ENCODE results near the gene WBP11.

WBP11 gene

DNA sequence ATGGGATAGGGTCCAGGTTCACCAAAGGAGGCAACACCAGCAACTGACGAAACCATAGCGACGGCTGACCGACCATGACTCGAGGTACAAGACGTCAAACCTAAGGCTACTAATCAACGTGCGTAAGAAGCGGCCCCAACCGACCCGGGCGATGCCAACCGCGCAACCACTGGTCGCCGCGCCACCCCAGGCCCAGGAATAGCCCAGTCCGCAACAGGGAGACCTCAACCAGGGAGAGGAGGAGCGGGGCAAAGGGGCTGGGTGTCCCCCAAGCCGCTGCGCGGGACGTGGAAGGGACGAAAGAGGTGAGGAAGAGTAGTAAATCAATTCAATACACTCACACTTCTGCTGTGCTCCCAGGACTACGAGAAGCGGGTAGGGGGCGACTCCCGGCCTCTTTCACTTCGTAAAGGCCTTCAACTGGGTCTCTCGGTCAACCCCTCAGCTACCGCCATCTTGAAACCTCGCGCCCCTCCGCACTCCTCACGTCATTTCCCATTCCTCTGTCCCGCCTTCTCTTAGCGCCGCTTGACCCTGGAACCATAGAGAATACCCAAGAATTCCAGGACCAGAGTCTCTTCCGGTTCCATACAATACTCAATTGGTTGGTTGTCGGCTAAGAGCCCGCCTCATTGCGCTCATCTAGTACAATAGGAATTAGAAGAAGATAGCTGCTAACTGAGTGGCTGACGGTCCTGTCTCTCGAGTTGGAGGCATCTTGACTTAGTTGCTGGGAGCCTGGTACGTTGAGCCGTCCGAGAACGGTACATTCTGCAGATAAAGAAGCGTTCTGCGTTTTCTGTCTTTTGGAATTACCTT is at the start of gene WBP11, which contains the start of gene C12orf60:
TSS of gene WBP11 (minus strand) at position 468 of the 819 bp plus-strand sequence. CDS start 2,095 bp downstream, outside the sequence.
TSS of gene C12orf60 (plus strand) at position 660 of the 819 bp plus-strand sequence. CDS start 19,266 bp downstream, outside the sequence.
- DNase-seq: peak; percentile 99

DNA sequence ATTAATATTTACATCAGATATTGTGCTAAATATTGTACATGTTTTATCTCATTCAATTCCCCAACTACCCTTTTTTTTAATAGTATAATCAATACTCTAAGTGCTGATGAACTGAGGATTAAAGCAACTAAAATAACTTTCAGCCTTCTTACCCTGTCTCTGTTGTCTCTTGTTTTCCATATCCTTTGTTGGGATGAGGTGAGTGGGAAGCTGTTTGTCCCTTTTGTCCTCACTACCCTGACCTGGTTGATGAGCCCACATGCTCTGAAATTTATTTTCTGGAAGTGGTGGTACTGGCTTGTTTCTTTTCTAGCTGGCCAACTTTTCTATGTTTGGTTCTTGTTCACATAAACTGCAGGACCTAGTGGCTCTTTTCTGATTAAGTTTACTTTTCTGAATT is 49.6 kb upstream of the WBP11 start:
- no peak for DNase-seq

DNA sequence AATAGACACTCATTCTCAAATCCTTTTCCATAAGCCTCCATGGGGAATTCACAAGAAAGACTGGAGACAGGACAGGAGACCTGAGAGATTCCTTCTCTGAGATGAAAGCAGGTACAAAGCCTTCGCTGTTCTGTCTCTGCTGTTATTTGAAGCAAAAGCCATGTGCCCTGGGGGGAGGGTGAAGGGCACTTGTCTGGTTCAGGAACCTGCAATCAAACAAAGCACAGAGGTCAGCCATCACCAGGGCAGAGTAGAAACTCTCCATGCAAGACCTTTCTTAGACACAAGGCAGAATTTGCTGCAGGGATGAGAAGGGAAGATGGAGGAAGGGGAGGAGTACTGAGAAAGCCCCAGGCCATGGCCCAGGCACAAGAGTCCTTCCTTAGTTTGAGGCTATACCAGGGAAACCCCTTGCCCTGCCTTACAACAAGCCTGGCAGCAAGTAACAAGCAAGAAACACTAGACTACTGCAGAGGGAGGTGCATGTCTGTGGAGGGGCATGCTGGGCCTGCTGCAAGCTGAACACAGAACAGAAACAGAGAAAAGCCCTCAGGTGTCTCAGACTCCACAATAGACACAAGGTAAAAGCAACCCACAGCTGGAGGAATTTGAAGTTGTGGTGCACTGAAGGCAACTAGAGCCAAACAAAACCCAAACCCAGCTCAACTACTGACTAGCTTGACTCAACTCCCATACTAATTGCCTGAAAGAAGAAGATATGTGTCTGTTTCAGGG is 47.8 kb upstream of the WBP11 start:
- no peak for DNase-seq

DNA sequence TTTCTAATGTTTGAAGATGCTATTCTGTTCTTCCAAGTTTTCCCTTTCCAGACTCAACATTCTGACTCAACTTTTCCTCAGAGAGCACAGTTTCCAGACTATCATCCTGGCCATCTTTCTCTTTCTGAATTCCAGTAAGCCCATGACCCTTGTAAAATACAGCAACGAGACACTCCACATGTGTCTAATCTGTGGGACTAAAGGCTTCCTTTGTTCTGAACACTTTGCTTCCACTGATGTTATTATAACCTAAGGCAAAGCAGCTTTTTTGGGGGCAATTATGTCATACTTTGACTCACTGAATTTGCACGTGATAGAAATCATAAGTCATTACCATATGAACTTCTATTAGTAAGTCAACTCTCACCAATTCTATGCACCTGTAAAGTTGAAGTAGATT is 46.4 kb upstream of the WBP11 start:
- no peak for DNase-seq

DNA sequence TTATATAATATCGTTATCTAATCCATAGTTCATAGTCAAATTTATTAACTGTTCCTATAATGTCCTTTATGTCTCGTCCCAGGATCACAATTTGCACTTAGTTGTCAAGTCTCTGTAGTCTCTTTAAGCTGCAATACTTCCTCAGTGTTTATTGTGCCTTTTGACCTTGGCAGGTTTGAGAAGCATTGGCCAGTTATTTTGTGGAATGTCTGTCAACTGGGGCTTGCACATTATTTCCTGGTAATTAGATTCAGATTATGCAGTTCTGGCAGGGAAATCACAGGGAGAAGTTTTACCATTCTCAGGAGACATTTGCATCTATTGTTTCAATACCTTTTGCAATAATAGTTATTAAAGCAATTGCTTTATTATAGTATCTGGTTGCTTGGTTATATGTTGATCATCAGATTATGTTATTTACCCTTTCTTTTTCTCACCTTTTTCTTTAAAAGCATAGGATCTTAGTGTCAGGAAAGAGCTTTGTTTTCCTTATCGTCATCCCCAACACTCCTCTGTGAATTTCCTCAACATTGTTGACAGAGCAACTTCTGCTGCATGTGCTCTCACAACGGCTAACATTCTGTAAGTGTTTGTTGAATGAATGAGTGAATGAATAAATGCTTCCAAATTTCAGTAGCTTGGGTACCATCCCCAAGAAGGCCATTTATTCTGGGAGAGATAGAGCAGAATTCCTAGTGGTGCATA is 43.8 kb upstream of the WBP11 start:
- no peak for DNase-seq

DNA sequence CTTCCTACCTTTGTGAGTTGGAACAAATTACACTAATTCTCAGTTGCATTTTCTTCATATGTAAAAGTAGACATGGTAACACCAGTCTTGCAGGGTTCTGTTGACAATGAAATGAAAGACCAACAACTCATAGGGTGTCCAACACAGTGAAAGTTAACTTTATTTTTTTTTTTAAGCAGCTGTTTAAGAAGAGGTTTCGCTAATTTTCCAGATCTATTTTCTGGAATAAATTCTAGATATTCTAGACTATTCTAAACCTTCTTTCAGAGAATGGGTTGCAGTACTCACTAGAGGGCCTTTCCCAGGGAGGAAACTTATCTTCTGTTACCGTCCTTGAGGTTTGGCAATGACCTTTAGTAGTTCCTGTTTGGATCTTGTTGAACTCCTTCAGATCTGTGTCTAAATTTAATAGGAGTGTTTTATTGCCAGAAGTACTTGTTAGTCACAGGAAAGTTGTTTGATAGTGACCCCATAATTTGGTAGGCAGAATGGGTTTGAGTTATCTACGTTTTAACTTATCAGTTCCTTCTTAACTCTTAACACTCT is 42.8 kb upstream of the WBP11 start:
- DNase-seq: no peak

- DNase-seq: peak; percentile 17
Observed at GRCh38 chr12:14845350-14845750, 42.1 kb upstream of the WBP11 start.

GRCh38 chr12:14844401-14844800 is 41.1 kb upstream of the WBP11 start:
- no peak for DNase-seq

- no peak for DNase-seq
Observed at GRCh38 chr12:14843425-14843887, 40.2 kb upstream of the WBP11 start, which contains the start of gene ART4. ART4 (minus strand) TSS chr12:14843526; CDS start chr12:14843113, 413 bp downstream.

DNA sequence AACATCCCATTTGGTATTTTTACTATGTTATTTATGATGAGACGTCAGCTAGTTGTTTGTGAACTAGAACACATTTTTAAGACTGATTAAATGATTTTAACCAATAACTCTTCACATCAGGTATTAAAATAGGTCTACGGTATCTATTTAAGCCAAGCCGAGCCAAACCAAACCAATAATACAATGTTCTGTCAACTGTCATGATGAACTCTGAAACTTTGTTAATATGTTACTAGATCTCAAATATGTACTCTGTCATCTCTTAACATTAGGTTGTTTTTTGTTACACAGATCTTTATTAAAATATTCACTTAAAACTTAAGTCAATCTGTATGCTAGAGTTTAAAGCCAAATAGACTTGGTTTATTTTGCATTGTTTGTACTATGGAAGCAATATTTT is 39.0 kb upstream of the WBP11 start:
- DNase-seq: no peak

- no peak for DNase-seq
Observed at GRCh38 chr12:14841761-14842160, 38.5 kb upstream of the WBP11 start.

- DNase-seq: no peak
Observed at GRCh38 chr12:14840616-14841015, 37.3 kb upstream of the WBP11 start.

- no peak for DNase-seq
Observed at GRCh38 chr12:14839262-14839661, 36.0 kb upstream of the WBP11 start.

DNA sequence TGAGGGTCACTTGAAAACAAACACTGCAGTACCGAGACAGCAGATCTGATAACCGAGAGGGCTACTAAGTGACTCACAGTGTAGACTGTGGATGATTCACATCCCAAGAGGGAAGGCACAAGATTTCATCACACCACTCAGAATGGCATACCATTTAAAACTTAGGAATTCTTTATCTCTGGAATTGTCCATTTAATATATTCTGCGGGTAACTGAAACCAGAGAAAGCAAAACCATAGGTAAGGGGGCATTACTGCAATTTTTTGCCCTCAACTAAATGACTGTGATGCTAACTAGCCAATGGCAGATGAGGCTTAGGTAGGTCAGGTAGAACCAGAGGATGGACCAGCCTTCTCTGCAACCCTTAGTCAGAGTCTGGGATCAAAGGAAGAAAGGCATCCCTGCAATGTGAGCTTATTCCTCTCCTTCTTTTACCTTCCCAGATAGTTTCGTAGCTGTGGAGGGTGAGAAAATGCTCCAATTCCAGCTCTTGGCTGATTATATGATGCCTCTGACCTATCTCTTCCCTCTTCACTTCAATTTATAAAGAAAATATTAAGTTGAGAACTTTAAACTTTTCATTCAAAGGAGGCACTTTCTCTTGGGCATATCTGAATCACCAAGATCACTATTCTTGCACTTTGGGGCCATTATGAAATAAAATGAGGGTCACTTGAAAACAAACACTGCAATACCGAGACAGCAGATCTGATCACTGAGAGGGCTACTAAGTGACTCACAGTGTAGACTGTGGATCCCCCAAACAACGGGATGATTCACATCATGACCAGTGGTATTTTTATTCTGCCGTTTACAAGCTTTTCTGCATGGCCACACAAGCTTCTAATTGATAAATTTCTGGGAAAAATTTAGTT is 33.3 kb upstream of the WBP11 start:
- DNase-seq: no peak

- DNase-seq: no peak
Observed at GRCh38 chr12:14834509-14834908, 31.2 kb upstream of the WBP11 start.

GRCh38 chr12:14833952-14834351 is 30.7 kb upstream of the WBP11 start:
- no peak for DNase-seq

- DNase-seq: no peak
Observed at GRCh38 chr12:14833336-14833735, 30.1 kb upstream of the WBP11 start.

GRCh38 chr12:14828892-14829291 is 25.6 kb upstream of the WBP11 start:
- no peak for DNase-seq

GRCh38 chr12:14827043-14827442 is 23.8 kb upstream of the WBP11 start:
- DNase-seq: no peak

DNA sequence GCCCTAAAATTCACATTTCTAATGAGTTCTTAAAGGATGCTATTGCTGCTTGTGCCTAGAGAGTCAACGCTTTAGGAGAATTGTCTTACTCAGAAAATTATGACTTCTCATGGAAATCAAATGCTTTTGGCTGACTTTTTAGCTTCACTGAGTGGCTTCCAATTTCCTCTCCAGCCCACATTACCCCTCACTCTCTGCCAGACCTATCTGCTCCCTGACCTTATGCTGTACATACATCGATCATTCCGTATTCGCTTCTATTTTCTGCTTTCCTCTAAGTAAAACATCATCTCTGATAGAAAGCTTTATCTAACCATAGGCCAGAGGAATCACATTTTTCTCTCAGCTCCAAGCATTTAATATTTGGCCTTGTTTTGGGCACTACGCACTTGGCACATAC is 23.2 kb upstream of the WBP11 start:
- DNase-seq: no peak

DNA sequence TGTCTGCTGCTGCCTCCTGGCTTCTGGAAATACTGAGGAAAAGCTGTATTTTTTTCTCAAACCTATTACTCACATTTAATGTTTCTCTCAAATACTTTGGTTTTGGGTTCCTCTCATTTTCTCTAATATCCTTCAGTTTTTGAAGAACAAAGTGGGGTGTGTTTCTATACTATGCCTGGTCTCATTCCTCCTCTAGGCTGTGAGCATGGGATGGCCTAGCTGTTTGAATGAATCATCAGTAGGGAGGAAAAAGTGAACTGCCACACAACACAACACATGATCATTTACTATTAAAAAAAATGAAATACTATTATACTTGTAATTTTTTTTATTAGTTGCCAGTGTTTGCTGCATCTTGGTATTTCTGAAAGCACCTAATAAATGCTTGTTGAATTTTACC is 22.0 kb upstream of the WBP11 start:
- no peak for DNase-seq
